ENCODE measurements around the gene DEAF1. TPM values are rescaled to one million over a fixed set of nuclear protein-coding genes. Genes with fewer than 3 reads are reported as not detected.

DEAF1 gene
- total and polyA plus RNA-seq, 8 donors, result 12.3 to 111 (median 37.0) TPM

GRCh38 chr11:643366-643765, 51.7 kb downstream of the DEAF1 start:
- Histone ChIP-seq H3K9me3 (no peaks in the 10 kb centered on the region), H3K4me3 (no peak overlapping the region), H3K36me3 (peaks cover 10 to 56% (median 38%) of the 10 kb centered on the region in 4 donors), H3K27ac (no peak overlapping the region), H3K4me1 (peaks cover 0 to 20% (median 11%) of the 10 kb centered on the region in 4 donors), H3K27me3 (peaks cover 0 to 28% (median 19%) of the 10 kb centered on the region in 3 donors)
- intact Hi-C loops (cut with DNase I; ENCODE audit: low total_unique reads), result no loop called here
- DNase-seq, result no peak
- TF ChIP-seq EP300 (IDR thresholded peaks at IDR 0.05) (no peak), POLR2A (IDR thresholded peaks at IDR 0.05) (no peak), POLR2AphosphoS5 (IDR thresholded peaks at IDR 0.05) (no peak)
- TF ChIP-seq, protein P1, sequence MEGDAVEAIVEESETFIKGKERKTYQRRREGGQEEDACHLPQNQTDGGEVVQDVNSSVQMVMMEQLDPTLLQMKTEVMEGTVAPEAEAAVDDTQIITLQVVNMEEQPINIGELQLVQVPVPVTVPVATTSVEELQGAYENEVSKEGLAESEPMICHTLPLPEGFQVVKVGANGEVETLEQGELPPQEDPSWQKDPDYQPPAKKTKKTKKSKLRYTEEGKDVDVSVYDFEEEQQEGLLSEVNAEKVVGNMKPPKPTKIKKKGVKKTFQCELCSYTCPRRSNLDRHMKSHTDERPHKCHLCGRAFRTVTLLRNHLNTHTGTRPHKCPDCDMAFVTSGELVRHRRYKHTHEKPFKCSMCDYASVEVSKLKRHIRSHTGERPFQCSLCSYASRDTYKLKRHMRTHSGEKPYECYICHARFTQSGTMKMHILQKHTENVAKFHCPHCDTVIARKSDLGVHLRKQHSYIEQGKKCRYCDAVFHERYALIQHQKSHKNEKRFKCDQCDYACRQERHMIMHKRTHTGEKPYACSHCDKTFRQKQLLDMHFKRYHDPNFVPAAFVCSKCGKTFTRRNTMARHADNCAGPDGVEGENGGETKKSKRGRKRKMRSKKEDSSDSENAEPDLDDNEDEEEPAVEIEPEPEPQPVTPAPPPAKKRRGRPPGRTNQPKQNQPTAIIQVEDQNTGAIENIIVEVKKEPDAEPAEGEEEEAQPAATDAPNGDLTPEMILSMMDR (IDR thresholded peaks at IDR 0.05), result no peak
- 87 to 95% (median 93%) methylated on average over 5 to 9 of the region's 9 CpGs for WGBS, 5 donors

- Histone ChIP-seq H3K4me3 (no peak overlapping the region), H3K4me1 (peaks cover 8 to 34% (median 23%) of the 10 kb centered on the region in 4 donors), H3K9me3 (no peaks in the 10 kb centered on the region), H3K27me3 (peaks cover 0 to 43% (median 34%) of the 10 kb centered on the region in 3 donors), H3K36me3 (peaks cover 10 to 47% (median 36%) of the 10 kb centered on the region in 4 donors), H3K27ac (no peak overlapping the region)
- intact Hi-C loops (cut with DNase I; ENCODE audit: low total_unique reads), result no loop called here
- TF ChIP-seq POLR2A (IDR thresholded peaks at IDR 0.05) (no peak), POLR2AphosphoS5 (IDR thresholded peaks at IDR 0.05) (no peak), EP300 (IDR thresholded peaks at IDR 0.05) (no peak)
- TF ChIP-seq, protein P1 (IDR thresholded peaks at IDR 0.05), result no peak
- DNase-seq, result no peak
- WGBS, 5 donors, result 91 to 94% (median 93%) methylated on average over 18 to 19 of the region's 19 CpGs
Measured at GRCh38 chr11:641806-642370, 53.1 kb downstream of the DEAF1 start.

DNA sequence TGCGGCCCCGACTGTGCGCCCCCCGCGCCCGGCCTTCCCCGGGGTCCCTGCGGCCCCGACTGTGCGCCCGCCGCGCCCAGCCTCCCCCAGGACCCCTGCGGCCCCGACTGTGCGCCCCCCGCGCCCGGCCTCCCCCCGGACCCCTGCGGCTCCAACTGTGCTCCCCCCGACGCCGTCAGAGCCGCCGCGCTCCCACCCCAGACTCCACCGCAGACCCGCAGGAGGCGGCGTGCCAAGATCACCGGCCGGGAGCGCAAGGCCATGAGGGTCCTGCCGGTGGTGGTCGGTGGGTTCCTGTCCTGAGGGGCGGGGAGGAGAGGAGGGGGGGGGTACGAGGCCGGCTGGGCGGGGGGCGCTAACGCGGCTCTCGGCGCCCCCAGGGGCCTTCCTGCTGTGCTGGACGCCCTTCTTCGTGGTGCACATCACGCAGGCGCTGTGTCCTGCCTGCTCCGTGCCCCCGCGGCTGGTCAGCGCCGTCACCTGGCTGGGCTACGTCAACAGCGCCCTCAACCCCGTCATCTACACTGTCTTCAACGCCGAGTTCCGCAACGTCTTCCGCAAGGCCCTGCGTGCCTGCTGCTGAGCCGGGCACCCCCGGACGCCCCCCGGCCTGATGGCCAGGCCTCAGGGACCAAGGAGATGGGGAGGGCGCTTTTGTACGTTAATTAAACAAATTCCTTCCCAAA, 54.9 kb downstream of the DEAF1 start:
- 49 to 79% (median 56%) methylated on average over 19 to 63 of the region's 69 CpGs for WGBS, 5 donors
- no peak for DNase-seq
- no peaks in the 10 kb centered on the region for H3K9me3 ChIP-seq
- no peak overlapping the region for H3K4me3 ChIP-seq
- intact Hi-C loops (cut with DNase I; ENCODE audit: low total_unique reads), result no loop called here
- no peak for TF ChIP-seq EP300 (IDR thresholded peaks at IDR 0.05)
- TF ChIP-seq POLR2A (IDR thresholded peaks at IDR 0.05), result no peak
- TF ChIP-seq, protein P1 (IDR thresholded peaks at IDR 0.05), result no peak
- TF ChIP-seq POLR2AphosphoS5 (IDR thresholded peaks at IDR 0.05), result no peak
- H3K4me1 ChIP-seq, result peaks cover 9 to 41% (median 31%) of the 10 kb centered on the region in 4 donors
- H3K27me3 ChIP-seq, result peaks cover 0 to 54% (median 43%) of the 10 kb centered on the region in 3 donors
- no peak overlapping the region for H3K27ac ChIP-seq
- peaks cover 7 to 42% (median 34%) of the 10 kb centered on the region in 4 donors for H3K36me3 ChIP-seq

DNA sequence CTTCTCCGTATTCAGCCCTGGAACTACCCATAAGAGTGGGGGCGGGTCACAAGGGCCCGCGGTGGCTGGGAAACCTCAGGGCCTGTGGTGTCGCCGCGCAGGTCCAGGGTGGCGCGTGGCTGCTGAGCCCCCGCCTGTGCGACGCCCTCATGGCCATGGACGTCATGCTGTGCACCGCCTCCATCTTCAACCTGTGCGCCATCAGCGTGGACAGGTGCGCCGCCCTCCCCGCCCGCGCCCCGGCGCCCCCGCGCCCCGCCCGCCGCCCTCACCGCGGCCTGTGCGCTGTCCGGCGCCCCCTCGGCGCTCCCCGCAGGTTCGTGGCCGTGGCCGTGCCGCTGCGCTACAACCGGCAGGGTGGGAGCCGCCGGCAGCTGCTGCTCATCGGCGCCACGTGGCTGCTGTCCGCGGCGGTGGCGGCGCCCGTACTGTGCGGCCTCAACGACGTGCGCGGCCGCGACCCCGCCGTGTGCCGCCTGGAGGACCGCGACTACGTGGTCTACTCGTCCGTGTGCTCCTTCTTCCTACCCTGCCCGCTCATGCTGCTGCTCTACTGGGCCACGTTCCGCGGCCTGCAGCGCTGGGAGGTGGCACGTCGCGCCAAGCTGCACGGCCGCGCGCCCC, 55.6 kb downstream of the DEAF1 start:
- intact Hi-C loops (cut with DNase I; ENCODE audit: low total_unique reads), result no loop called here
- 6 to 54% (median 19%) methylated on average over 12 to 80 of the region's 80 CpGs for WGBS, 5 donors
- TF ChIP-seq POLR2A (IDR thresholded peaks at IDR 0.05) (no peak), POLR2AphosphoS5 (IDR thresholded peaks at IDR 0.05) (no peak), EP300 (IDR thresholded peaks at IDR 0.05) (no peak)
- TF ChIP-seq, protein P1 (IDR thresholded peaks at IDR 0.05), result no peak
- DNase-seq, result peak in 1 of 2 donors; percentile 64
- Histone ChIP-seq H3K4me1 (peaks cover 9 to 41% (median 31%) of the 10 kb centered on the region in 4 donors), H3K4me3 (no peak overlapping the region), H3K9me3 (no peaks in the 10 kb centered on the region), H3K27me3 (peaks cover 0 to 54% (median 43%) of the 10 kb centered on the region in 3 donors), H3K36me3 (peaks cover 7 to 40% (median 31%) of the 10 kb centered on the region in 4 donors), H3K27ac (no peak overlapping the region)
